ENCODE data around the gene PIK3C2B.

DNA sequence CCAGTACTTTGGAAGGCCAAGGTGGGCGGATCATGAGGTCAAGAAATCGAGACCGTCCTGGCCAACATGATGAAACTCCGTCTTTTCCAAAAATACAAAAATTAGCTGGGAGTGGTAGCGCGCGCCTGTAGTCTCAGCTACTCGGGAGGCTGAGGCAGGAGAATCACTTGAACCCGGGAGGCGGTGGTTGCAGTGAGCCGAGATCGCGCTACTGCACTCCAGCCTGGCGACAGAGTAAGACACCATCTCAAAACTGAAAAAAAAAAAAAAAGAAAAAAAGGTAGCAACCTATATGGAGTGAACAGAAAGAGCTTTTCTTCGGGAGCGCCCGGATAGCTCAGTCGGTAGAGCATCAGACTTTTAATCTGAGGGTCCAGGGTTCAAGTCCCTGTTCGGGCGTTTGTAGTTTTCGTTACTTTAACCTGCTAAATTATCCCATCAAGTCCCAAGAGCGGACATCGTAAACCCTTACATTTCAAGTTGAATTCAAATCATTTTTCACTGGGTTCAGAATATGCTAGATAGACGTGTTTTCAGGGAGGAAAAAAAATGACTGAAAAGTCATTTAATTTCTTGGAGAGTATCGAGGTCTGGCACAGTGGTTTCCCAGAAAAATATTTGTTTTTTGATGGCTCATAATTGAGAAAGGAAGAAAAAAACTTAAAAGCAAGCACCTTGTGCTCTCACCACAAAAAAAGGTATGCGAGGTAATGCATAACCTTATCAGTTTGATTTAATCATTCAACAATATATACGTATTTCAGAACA, 11.8 kb upstream of the PIK3C2B start:
- TF ChIP-seq, protein P1, sequence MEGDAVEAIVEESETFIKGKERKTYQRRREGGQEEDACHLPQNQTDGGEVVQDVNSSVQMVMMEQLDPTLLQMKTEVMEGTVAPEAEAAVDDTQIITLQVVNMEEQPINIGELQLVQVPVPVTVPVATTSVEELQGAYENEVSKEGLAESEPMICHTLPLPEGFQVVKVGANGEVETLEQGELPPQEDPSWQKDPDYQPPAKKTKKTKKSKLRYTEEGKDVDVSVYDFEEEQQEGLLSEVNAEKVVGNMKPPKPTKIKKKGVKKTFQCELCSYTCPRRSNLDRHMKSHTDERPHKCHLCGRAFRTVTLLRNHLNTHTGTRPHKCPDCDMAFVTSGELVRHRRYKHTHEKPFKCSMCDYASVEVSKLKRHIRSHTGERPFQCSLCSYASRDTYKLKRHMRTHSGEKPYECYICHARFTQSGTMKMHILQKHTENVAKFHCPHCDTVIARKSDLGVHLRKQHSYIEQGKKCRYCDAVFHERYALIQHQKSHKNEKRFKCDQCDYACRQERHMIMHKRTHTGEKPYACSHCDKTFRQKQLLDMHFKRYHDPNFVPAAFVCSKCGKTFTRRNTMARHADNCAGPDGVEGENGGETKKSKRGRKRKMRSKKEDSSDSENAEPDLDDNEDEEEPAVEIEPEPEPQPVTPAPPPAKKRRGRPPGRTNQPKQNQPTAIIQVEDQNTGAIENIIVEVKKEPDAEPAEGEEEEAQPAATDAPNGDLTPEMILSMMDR (IDR thresholded peaks at IDR 0.05) = no peak
- TF ChIP-seq POLR2A (IDR thresholded peaks at IDR 0.05) = no peak

Measured in ovary (tissue), 3 donors.